SK-N-SH (cell line): Measurements from ENCODE around the gene ZDHHC24.

Source experiments
- CTCF ChIP-seq: fragments of 200-600 bp; sonication (generic); IDR thresholded peaks from 2 replicates; pipeline ENCODE4 v1.6.1; 2017; ENCODE audit warnings: antibody characterized with exemption, mild to moderate bottlenecking, moderate library complexity
- MXI1 ChIP-seq: IDR thresholded peaks from 2 replicates; pipeline ENCODE4 v1.6.1; 2012; ENCODE audit warnings: mild to moderate bottlenecking, low read depth, low read length, improper control_type of control experiment

DNA sequence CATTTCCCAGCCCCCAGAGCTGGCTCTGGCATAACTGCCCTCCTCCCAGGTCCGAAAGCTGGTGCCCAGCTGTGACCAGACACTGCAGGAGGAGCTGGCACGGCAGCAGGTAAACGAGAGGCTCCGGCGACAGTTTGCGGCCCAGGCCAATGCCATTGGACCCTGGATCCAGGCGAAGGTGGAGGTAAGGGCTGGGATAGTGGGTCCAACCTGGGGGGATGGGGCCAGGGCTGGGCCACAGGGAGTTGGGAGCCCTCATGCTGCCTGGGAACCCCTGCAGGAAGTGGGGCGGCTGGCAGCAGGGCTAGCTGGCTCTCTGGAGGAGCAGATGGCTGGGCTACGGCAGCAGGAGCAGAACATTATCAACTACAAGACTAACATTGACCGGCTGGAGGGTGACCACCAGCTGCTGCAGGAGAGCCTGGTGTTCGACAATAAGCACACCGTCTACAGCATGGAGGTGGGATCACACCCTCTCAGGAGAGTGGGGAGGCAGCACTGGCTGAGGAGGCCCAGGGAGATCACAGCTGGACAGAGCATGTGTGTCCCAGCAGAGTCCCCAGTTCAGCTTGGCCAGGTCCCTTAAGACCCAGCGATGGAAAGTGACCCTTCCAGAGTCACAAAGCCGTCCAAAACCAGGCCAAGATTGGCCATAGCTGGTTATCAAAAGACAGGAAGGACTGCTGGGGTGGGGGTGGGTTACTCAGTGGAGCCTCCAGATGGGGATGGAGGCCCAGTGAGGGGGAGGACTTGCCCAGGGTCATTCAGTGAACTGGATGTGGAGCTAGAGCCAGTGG, 15.5 kb upstream of the ZDHHC24 start:
- TF ChIP-seq MXI1: no peak
- TF ChIP-seq CTCF: no peak
